ENCODE results near the gene CADM2.

GRCh38 chr3:85594676-85595075 is 635.9 kb downstream of the CADM2 start:
- TF ChIP-seq CTCF (IDR thresholded peaks at IDR 0.05): no peak
- TF ChIP-seq POLR2A (IDR thresholded peaks at IDR 0.05; ENCODE audit: low read depth): no peak
- TF ChIP-seq EP300 (IDR thresholded peaks at IDR 0.05): no peak
